ENCODE results near the gene KRT86. TPM values are rescaled to one million over a fixed set of nuclear protein-coding genes. Genes with fewer than 3 reads are reported as not detected.
"Not testable (repeated sequence)": the region's sequence is repeated elsewhere in the genome, so short reads cannot be mapped to it uniquely, and the experiment has no call there.

KRT86 gene
- polyA plus RNA-seq, 1 donor, result 0.97 TPM

DNA sequence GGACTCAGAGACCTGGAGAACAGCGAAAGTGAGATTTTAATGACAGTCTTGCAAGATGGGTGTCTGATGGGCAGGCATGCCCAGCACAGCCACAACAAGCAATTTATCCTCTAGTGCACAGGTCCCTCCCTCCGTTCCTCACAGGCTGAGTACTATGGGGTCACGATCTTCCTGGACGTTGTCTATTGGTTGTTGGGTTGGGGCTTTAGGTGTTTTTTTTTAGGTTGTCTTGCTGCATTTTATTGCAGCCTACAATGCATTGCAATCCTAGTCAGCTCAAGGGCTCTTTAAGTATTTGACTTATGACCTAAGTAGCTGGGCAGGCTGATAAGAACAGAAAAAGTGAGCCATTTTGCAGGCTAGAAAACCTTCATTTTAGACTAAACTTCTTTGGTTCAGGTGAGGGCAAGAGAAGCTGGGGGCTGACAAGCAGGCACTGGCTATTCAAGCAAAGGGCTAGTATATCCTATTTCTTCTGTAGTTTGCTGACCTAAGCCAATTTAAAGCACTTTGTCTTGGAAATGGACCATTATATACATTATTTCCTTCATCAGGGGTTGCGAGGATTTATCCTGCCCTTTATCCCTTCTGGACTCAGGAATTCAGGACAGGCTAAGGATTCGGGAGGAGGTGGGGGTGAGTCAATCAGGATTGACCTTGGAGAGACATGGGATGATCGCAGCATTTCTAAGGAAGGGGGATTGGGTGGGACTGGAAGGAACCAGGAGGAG, 35.4 kb upstream of the KRT86 start:
- no peak overlapping the region for H3K4me3 ChIP-seq (ENCODE audit: low read length)
- WGBS (ENCODE audit: insufficient coverage, low lambda C conversion rate), result no CpG with 5 or more reads among the region's 7 CpGs
- DNase-seq, result no peak
- no peaks in the 10 kb centered on the region for H3K36me3 ChIP-seq (ENCODE audit: control insufficient read depth, insufficient read depth, low read length)
- no peak overlapping the region for H3K27ac ChIP-seq (ENCODE audit: low read length)
- peaks cover 21% of the 10 kb centered on the region for H3K4me1 ChIP-seq (ENCODE audit: control insufficient read depth, insufficient read depth, low read length)
- H3K9me3 ChIP-seq (ENCODE audit: control insufficient read depth, low read depth, low read length), result no peaks in the 10 kb centered on the region
- H3K27me3 ChIP-seq (ENCODE audit: control insufficient read depth, insufficient read depth, low read length), result peaks cover 3% of the 10 kb centered on the region

DNA sequence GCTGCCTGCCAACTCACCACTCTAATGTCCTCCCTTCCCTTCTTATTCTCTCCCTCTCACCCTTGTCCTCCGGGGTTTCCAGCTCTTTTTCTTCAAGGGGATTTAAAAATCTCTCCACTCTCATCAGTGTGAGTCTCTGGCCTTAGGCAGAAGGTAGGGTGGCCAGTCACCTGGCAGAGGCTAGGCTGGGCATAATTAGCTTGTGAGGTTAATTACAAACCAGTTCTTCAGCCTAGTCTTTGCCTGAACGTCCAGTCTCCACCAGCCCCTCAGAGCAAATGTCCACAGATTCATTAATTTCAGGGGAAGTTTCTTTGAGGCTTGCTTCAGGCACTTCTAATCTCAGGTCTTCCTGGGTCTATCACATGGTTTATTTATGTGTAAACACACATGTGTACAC, 34.7 kb upstream of the KRT86 start:
- no peak overlapping the region for H3K4me3 ChIP-seq (ENCODE audit: low read length)
- no peaks in the 10 kb centered on the region for H3K36me3 ChIP-seq (ENCODE audit: control insufficient read depth, insufficient read depth, low read length)
- WGBS (ENCODE audit: insufficient coverage, low lambda C conversion rate), result 67% methylated on average over 1 of the region's 2 CpGs
- H3K27me3 ChIP-seq (ENCODE audit: control insufficient read depth, insufficient read depth, low read length), result no peaks in the 10 kb centered on the region
- no peak overlapping the region for H3K27ac ChIP-seq (ENCODE audit: low read length)
- peaks cover 21% of the 10 kb centered on the region for H3K4me1 ChIP-seq (ENCODE audit: control insufficient read depth, insufficient read depth, low read length)
- DNase-seq, result no peak
- no peaks in the 10 kb centered on the region for H3K9me3 ChIP-seq (ENCODE audit: control insufficient read depth, low read depth, low read length)

DNA sequence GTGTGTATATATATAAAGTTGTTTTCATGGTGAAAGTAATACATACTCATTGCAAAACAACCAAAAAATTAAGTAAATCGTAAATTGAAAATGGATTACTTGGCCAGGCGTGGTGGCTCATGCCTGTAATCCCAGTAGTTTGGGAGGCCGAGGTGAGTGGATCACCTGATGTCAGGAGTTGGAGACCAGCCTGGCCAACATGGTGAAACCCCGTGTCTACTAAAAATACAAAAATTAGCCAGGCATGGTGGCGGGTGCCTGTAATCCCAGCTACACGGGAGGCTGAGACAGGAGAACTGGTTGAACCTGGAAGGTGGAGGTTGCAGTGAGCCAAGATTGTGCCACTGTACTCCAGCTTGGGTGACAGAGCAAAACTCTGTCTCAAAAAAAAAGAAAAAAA, 34.2 kb upstream of the KRT86 start:
- no CpG with 5 or more reads among the region's 6 CpGs for WGBS (ENCODE audit: insufficient coverage, low lambda C conversion rate)
- not testable (repeated sequence) for H3K4me3 ChIP-seq (ENCODE audit: low read length); H3K27me3 ChIP-seq (ENCODE audit: control insufficient read depth, insufficient read depth, low read length); H3K27ac ChIP-seq (ENCODE audit: low read length); H3K9me3 ChIP-seq (ENCODE audit: control insufficient read depth, low read depth, low read length); DNase-seq; H3K36me3 ChIP-seq (ENCODE audit: control insufficient read depth, insufficient read depth, low read length)
- peaks cover 20% of the 10 kb centered on the region for H3K4me1 ChIP-seq (ENCODE audit: control insufficient read depth, insufficient read depth, low read length)

DNA sequence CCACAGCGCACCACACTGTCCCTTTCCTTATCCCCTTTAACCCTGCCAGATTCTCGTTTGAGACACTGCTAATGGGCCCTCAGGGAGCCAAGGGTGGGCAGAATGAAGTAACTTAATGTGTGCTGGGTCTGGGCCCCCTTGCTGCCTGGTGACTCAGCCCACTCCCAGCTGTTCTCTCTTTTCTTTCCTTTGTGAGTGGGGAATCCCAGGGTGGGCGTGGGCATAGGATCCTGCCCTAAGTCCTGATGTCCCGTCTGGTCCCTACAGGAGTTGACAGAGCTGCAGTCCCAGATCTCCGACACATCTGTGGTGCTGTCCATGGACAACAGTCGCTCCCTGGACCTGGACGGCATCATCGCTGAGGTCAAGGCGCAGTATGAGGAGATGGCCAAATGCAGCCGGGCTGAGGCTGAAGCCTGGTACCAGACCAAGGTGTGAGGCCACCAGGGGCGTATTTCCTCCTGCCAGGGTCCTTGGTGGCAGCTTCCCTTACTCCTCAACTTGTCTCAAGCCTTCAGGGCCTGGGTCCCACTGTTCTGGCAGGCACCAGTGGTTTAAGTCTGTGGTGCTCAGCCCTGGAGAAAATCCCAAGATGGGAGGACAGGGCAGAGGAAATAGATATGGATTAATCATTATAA, 33.1 kb upstream of the KRT86 start:
- Histone ChIP-seq H3K27me3 (ENCODE audit: control insufficient read depth, insufficient read depth, low read length) (no peaks in the 10 kb centered on the region), H3K4me1 (ENCODE audit: control insufficient read depth, insufficient read depth, low read length) (peaks cover 14% of the 10 kb centered on the region), H3K36me3 (ENCODE audit: control insufficient read depth, insufficient read depth, low read length) (no peaks in the 10 kb centered on the region), H3K4me3 (ENCODE audit: low read length) (no peak overlapping the region), H3K9me3 (ENCODE audit: control insufficient read depth, low read depth, low read length) (no peaks in the 10 kb centered on the region), H3K27ac (ENCODE audit: low read length) (no peak overlapping the region)
- no peak for DNase-seq
- WGBS (ENCODE audit: insufficient coverage, low lambda C conversion rate), result no CpG with 5 or more reads among the region's 11 CpGs

DNA sequence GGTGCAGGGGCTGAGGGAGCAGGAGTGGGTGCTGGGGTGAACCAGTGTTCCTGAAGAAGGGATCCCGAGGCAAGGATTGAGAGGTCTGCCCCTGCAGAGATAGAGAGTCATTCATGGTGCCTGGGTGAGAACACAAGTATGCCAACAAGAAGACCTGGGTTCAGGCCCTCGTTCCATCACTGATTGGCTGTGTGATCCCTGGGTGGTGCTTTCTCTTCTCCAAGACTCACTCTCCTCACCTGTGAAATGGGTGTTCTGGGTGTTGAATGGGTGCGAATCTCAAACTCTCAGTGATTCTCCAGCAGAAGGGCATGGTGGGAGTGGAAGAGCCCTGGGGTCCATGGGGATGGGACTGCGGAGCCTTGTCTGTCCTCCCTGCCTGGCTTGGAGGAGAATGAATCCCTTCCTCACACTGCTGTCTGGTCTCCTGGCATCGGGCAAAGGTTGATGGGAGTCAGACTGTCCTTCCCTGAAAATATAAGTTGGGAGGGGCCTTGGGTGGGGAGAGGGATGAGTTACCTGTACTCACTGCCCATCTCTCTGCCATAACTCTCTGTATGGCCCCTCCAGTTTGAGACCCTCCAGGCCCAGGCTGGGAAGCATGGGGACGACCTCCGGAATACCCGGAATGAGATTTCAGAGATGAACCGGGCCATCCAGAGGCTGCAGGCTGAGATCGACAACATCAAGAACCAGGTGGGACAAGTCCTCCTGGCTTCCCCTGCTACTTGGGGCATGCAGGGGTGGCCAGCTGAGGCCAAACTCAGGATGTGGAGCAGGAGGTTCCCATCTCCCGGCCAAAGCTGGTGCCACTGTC, 31.8 kb upstream of the KRT86 start:
- no peak for DNase-seq
- Histone ChIP-seq H3K4me1 (ENCODE audit: control insufficient read depth, insufficient read depth, low read length) (peaks cover 9% of the 10 kb centered on the region), H3K36me3 (ENCODE audit: control insufficient read depth, insufficient read depth, low read length) (no peaks in the 10 kb centered on the region), H3K27me3 (ENCODE audit: control insufficient read depth, insufficient read depth, low read length) (no peaks in the 10 kb centered on the region), H3K27ac (ENCODE audit: low read length) (no peak overlapping the region), H3K4me3 (ENCODE audit: low read length) (no peak overlapping the region), H3K9me3 (ENCODE audit: control insufficient read depth, low read depth, low read length) (no peaks in the 10 kb centered on the region)
- WGBS (ENCODE audit: insufficient coverage, low lambda C conversion rate), result no CpG with 5 or more reads among the region's 11 CpGs

DNA sequence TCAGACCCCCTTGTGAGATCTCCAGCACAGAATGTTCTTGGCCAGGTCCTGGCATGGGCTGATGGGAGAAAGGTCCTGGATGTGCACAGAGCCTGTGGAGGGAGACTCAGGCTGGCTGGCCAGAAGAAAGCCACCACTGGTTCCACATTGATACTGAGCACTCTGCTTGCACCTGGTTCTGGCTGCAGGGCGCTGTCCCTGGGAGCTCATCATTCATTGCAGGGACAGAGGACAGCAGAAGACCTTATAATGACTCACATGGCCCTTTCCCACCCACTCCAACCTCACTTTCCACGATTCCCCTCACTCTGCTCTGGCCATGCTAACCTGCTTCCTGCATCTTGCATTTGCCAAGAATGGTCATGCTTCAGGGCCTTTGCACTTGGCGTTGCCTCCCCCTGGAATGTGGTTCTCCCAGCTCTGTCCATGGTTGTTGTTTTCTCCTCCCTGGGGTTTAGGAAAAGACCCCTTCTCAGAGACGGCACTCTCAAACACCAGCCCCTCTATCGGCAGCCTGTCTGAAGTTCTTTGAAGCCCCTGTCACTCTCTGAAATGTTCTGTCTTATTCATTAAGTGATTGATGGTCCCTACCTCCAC, 31.1 kb upstream of the KRT86 start:
- no peaks in the 10 kb centered on the region for H3K9me3 ChIP-seq (ENCODE audit: control insufficient read depth, low read depth, low read length)
- no CpG with 5 or more reads among the region's 5 CpGs for WGBS (ENCODE audit: insufficient coverage, low lambda C conversion rate)
- no peak overlapping the region for H3K27ac ChIP-seq (ENCODE audit: low read length)
- H3K4me3 ChIP-seq (ENCODE audit: low read length), result no peak overlapping the region
- H3K27me3 ChIP-seq (ENCODE audit: control insufficient read depth, insufficient read depth, low read length), result no peaks in the 10 kb centered on the region
- H3K36me3 ChIP-seq (ENCODE audit: control insufficient read depth, insufficient read depth, low read length), result no peaks in the 10 kb centered on the region
- H3K4me1 ChIP-seq (ENCODE audit: control insufficient read depth, insufficient read depth, low read length), result peaks cover 9% of the 10 kb centered on the region
- no peak for DNase-seq

DNA sequence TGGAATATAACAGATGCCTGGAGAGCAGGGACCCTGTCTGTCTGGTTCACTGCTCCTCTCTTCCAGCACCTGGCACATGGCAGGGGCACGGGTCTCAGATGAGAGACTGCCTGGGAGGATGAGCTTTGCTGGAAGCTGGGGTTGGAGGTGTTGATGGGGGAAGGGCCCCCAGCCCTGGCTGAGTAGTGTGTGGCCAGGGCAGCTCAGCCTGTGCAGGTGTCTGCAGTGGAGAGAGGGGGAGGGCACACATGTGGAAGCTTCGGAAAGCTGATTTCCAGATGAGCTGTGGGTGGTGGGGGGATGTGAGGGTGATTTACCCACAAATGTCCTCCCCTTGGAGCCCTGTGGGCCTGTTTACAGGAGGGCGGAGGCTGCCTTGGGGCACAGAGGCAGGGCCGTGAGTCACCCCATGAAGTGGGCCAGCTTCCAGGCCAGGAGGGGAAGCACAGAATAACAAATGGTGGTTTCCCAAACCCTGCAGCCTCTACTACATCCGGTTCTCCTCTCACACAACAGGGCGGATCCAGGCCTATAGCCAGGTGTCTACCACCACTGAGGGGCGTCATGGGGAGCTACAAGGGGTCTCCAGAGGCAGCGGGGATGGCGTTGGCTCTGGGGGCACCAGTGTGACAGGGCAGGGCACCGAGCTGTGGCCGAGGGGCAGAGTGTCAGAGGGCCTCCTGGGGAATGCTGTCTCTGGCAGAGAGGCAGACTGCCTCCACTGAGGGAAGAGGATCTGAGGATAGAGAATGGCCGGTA, 30.4 kb upstream of the KRT86 start:
- Histone ChIP-seq H3K4me3 (ENCODE audit: low read length) (no peak overlapping the region), H3K9me3 (ENCODE audit: control insufficient read depth, low read depth, low read length) (no peaks in the 10 kb centered on the region), H3K36me3 (ENCODE audit: control insufficient read depth, insufficient read depth, low read length) (no peaks in the 10 kb centered on the region), H3K27ac (ENCODE audit: low read length) (no peak overlapping the region), H3K27me3 (ENCODE audit: control insufficient read depth, insufficient read depth, low read length) (peaks cover 6% of the 10 kb centered on the region), H3K4me1 (ENCODE audit: control insufficient read depth, insufficient read depth, low read length) (peaks cover 9% of the 10 kb centered on the region)
- DNase-seq, result no peak
- WGBS (ENCODE audit: insufficient coverage, low lambda C conversion rate), result no CpG with 5 or more reads among the region's 12 CpGs

DNA sequence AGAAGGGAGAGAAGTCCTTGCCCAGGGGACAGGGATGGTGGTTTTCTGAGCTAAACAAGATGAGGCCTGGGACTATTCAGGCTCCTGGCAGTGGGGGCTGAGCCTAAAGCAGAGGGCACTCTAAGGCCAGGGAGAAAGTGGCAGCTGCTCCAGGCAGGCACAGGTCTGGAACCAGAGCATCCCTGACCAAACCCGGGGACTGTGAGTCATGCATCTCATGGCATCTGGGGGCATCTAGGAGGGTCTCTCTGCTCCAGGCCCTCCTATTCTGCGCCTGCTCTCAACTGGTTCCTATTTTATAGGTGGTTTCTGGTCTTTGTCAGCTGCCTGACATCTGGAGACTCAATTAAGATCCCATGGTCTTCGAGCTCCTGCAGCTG, 29.8 kb upstream of the KRT86 start:
- Histone ChIP-seq H3K4me1 (ENCODE audit: control insufficient read depth, insufficient read depth, low read length) (peaks cover 4% of the 10 kb centered on the region), H3K27ac (ENCODE audit: low read length) (no peak overlapping the region), H3K4me3 (ENCODE audit: low read length) (no peak overlapping the region), H3K27me3 (ENCODE audit: control insufficient read depth, insufficient read depth, low read length) (peaks cover 12% of the 10 kb centered on the region), H3K9me3 (ENCODE audit: control insufficient read depth, low read depth, low read length) (no peaks in the 10 kb centered on the region), H3K36me3 (ENCODE audit: control insufficient read depth, insufficient read depth, low read length) (no peaks in the 10 kb centered on the region)
- DNase-seq, result no peak
- no CpG with 5 or more reads among the region's 3 CpGs for WGBS (ENCODE audit: insufficient coverage, low lambda C conversion rate)

DNA sequence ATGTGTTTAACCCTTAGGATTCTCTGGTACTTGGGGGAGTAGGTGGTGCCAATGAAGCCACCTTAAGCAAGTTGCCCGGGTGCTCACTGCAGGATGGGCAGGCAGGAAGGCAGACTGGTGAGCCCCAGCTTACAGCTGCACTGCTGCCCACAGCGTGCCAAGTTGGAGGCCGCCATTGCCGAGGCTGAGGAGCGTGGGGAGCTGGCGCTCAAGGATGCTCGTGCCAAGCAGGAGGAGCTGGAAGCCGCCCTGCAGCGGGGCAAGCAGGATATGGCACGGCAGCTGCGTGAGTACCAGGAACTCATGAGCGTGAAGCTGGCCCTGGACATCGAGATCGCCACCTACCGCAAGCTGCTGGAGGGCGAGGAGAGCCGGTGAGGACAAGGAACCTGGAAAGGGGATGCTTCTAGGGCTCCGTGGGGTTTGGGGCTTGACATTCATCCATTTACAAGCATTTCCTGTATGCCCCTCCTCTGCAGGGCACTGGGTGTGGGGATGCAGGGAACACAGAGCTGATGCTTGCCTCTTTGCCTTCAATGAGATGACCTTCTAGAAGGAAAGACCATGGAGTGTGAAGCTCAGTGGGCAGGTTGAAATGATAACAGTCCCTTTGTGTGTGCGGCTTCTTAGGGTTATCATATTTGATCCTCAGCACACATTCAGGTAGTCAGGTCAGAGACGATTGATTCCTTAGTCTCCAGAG, 29.0 kb upstream of the KRT86 start:
- H3K4me3 ChIP-seq (ENCODE audit: low read length), result no peak overlapping the region
- WGBS (ENCODE audit: insufficient coverage, low lambda C conversion rate), result no CpG with 5 or more reads among the region's 20 CpGs
- H3K27ac ChIP-seq (ENCODE audit: low read length), result no peak overlapping the region
- H3K36me3 ChIP-seq (ENCODE audit: control insufficient read depth, insufficient read depth, low read length), result no peaks in the 10 kb centered on the region
- peaks cover 20% of the 10 kb centered on the region for H3K27me3 ChIP-seq (ENCODE audit: control insufficient read depth, insufficient read depth, low read length)
- H3K9me3 ChIP-seq (ENCODE audit: control insufficient read depth, low read depth, low read length), result no peaks in the 10 kb centered on the region
- peaks cover 2% of the 10 kb centered on the region for H3K4me1 ChIP-seq (ENCODE audit: control insufficient read depth, insufficient read depth, low read length)
- DNase-seq, result no peak
